Type B pancreatic cell (in vitro differentiated cells): Measurements from ENCODE around the gene MSRB1. TPM values are rescaled to one million over a fixed set of nuclear protein-coding genes. Genes with fewer than 3 reads are reported as not detected.

ENCODE experiments used
- DNase-seq: peaks from one replicate; pipeline ENCODE4 v3.0.0; 2021; ENCODE audit warnings: mixed read lengths; ENCODE audit not compliant: unreplicated experiment; ENCODE audit errors: extremely low spot score
- H3K27ac Mint-ChIP-seq: 2 replicates; pipeline ENCODE4 v1.8.0; 2021; ENCODE audit warnings: mild to moderate bottlenecking, mixed read lengths
- H3K27me3 Mint-ChIP-seq: 2 replicates; pipeline ENCODE4 v1.8.0; 2021; ENCODE audit warnings: mixed read lengths
- H3K36me3 Mint-ChIP-seq: 2 replicates; pipeline ENCODE4 v1.8.0; 2021; ENCODE audit warnings: mixed read lengths
- H3K4me1 Mint-ChIP-seq: one replicate; pipeline ENCODE4 v1.8.0; 2021; ENCODE audit warnings: mixed read lengths; ENCODE audit not compliant: unreplicated experiment
- H3K4me3 Mint-ChIP-seq: 2 replicates; pipeline ENCODE4 v1.8.0; 2021; ENCODE audit warnings: mild to moderate bottlenecking, mixed read lengths
- H3K9me3 Mint-ChIP-seq: 2 replicates; pipeline ENCODE4 v1.8.0; 2021; ENCODE audit warnings: mixed read lengths
- CTCF ChIP-seq: fragments of 200-600 bp; sonication (generic); conservative IDR thresholded peaks from 2 replicates; pipeline ENCODE4 v1.5.0; 2021; ENCODE audit warnings: antibody characterized with exemption, mild to moderate bottlenecking
- total RNA-seq: library from RNA; stranded (reverse); gene quantifications from 2 replicates; pipeline ENCODE4 v1.2.1, GENCODE V29; 2021; ENCODE audit warnings: low replicate concordance

The MSRB1 gene
- total RNA-seq, 1 donor from 2014 or later = 34.8 TPM

GRCh38 chr16:1909561-1910231 is 33.3 kb downstream of the MSRB1 start:
- Mint-ChIP-seq H3K27me3 (peaks cover 5% of the 10 kb centered on the region), H3K36me3 (no peaks in the 10 kb centered on the region), H3K4me1 (peaks cover 9% of the 10 kb centered on the region), H3K27ac (no peak overlapping the region), H3K4me3 (no peak overlapping the region), H3K9me3 (no peaks in the 10 kb centered on the region)
- TF ChIP-seq CTCF = no peak
- DNase-seq = no peak

GRCh38 chr16:1908983-1909382 is 34.0 kb downstream of the MSRB1 start:
- TF ChIP-seq CTCF = no peak

GRCh38 chr16:1908184-1908583 is 34.8 kb downstream of the MSRB1 start:
- Mint-ChIP-seq H3K27me3 (peaks cover 6% of the 10 kb centered on the region), H3K4me1 (peaks cover 9% of the 10 kb centered on the region), H3K4me3 (no peak overlapping the region), H3K27ac (no peak overlapping the region), H3K9me3 (no peaks in the 10 kb centered on the region), H3K36me3 (no peaks in the 10 kb centered on the region)
- no peak for DNase-seq
- TF ChIP-seq CTCF = no peak

More at GRCh38 chr16:1908983-1909382, 34.0 kb downstream of the MSRB1 start:
- H3K9me3 Mint-ChIP-seq = no peaks in the 10 kb centered on the region
- no peaks in the 10 kb centered on the region for H3K36me3 Mint-ChIP-seq
- peak overlapping the region; percentile 60 for H3K4me3 Mint-ChIP-seq
- H3K27ac Mint-ChIP-seq = peak overlapping the region; percentile 55
- peaks cover 6% of the 10 kb centered on the region for H3K27me3 Mint-ChIP-seq
- DNase-seq = no peak
- peaks cover 9% of the 10 kb centered on the region for H3K4me1 Mint-ChIP-seq

- no peaks in the 10 kb centered on the region for H3K36me3 Mint-ChIP-seq
- H3K27ac Mint-ChIP-seq = no peak overlapping the region
- H3K27me3 Mint-ChIP-seq = peaks cover 6% of the 10 kb centered on the region
- peaks cover 14% of the 10 kb centered on the region for H3K4me1 Mint-ChIP-seq
- no peaks in the 10 kb centered on the region for H3K9me3 Mint-ChIP-seq
- no peak overlapping the region for H3K4me3 Mint-ChIP-seq
- DNase-seq = no peak
- TF ChIP-seq CTCF = no peak
Measured at GRCh38 chr16:1907226-1907860, 35.7 kb downstream of the MSRB1 start.

- Mint-ChIP-seq H3K4me1 (peaks cover 14% of the 10 kb centered on the region), H3K27ac (peak overlapping the region; percentile 51), H3K4me3 (no peak overlapping the region), H3K9me3 (no peaks in the 10 kb centered on the region), H3K27me3 (peaks cover 6% of the 10 kb centered on the region), H3K36me3 (no peaks in the 10 kb centered on the region)
- no peak for TF ChIP-seq CTCF
- DNase-seq = no peak
Measured at GRCh38 chr16:1906846-1907165, 36.2 kb downstream of the MSRB1 start.
